BJ (cell line): ENCODE results near the gene KLK15. TPM values are rescaled to one million over a fixed set of nuclear protein-coding genes. Genes with fewer than 3 reads are reported as not detected.

Experiments used
- CTCF ChIA-PET: fragments of 350-600 bp; formaldehyde crosslinking; extraction: SDS; loops from one replicate; lab custom pipeline; 2021; ENCODE audit warnings: antibody characterized with exemption, inconsistent platforms; lab: Yijun Ruan, JAX
- POLR2A ChIA-PET: fragments of 300-600 bp; sonication (Branson Sonifier 250); formaldehyde crosslinking; extraction: SDS; loops from one replicate; lab custom pipeline; 2021; ENCODE audit warnings: antibody characterized with exemption; lab: Charles Lee
- DNase-seq: peaks from one replicate; pipeline ENCODE4 v3.0.0-alpha.2; 2011; ENCODE audit warnings: low read depth
- H3K27me3 ChIP-seq: 2 replicates; pipeline ENCODE4 v1.6.0; 2011; ENCODE audit warnings: low read length; ENCODE audit not compliant: control insufficient read depth, insufficient read depth
- H3K36me3 ChIP-seq: 2 replicates; pipeline ENCODE4 v1.5.1; 2011; ENCODE audit warnings: low read length; ENCODE audit not compliant: control insufficient read depth, insufficient read depth
- H3K4me3 ChIP-seq: 2 replicates; pipeline ENCODE4 v1.5.1; 2011; ENCODE audit warnings: low read depth, mild to moderate bottlenecking, control low read depth, low read length
- CTCF ChIP-seq: IDR thresholded peaks from 2 replicates; pipeline ENCODE4 v1.5.1; 2011; ENCODE audit warnings: low read depth, mild to moderate bottlenecking, control low read depth, inconsistent platforms, low read length, moderate library complexity; ENCODE audit not compliant: insufficient read depth
- polyA plus RNA-seq: library from polyadenylated mRNA; depleted of rRNA; stranded (reverse); fragments of >200 nt; gene quantifications from 2 replicates; pipeline ENCODE4 v1.2.3, GENCODE V29; 2011

KLK15 gene
- polyA plus RNA-seq, 1 experiment = not detected

- POLR2A ChIA-PET = interaction anchor here (0.7 kb wide), 1 partner anchor 59 kb away, joined by 3 read pairs; no protein-coding TSS in a partner anchor
- H3K27me3 ChIP-seq = peaks cover 8% of the 10 kb centered on the region
Observed at GRCh38 chr19:50779504-50780457, 53.6 kb downstream of the KLK15 start.

GRCh38 chr19:50778906-50779430, 54.4 kb downstream of the KLK15 start:
- Histone ChIP-seq H3K4me3 (no peak overlapping the region), H3K36me3 (no peaks in the 10 kb centered on the region), H3K27me3 (peaks cover 8% of the 10 kb centered on the region)
- ChIA-PET CTCF (interaction anchor here (1.2 to 2.4 kb wide), 7 partner anchors 54 to 241 kb away, joined by 4 to 9 read pairs (median 6); no protein-coding TSS in a partner anchor), POLR2A (no interaction called here)
- no peak for TF ChIP-seq CTCF
- no peak for DNase-seq

More at GRCh38 chr19:50779504-50780457, 53.6 kb downstream of the KLK15 start:
- DNase-seq = no peak
- CTCF ChIA-PET = interaction anchor here (0.8 to 2.4 kb wide), 8 partner anchors 55 to 242 kb away, joined by 4 to 10 read pairs (median 5); no protein-coding TSS in a partner anchor
- no peak overlapping the region for H3K4me3 ChIP-seq
- H3K36me3 ChIP-seq = no peaks in the 10 kb centered on the region
- TF ChIP-seq CTCF = no peak

GRCh38 chr19:50777830-50778303, 55.5 kb downstream of the KLK15 start:
- no peak for TF ChIP-seq CTCF
- ChIA-PET CTCF (interaction anchor here (0.6 to 2.4 kb wide), 4 partner anchors 74 to 409 kb away, joined by 4 to 9 read pairs (median 6); no protein-coding TSS in a partner anchor), POLR2A (no interaction called here)
- DNase-seq = no peak
- Histone ChIP-seq H3K36me3 (no peaks in the 10 kb centered on the region), H3K4me3 (no peak overlapping the region), H3K27me3 (peaks cover 8% of the 10 kb centered on the region)

- ChIA-PET POLR2A (no interaction called here), CTCF (interaction anchor here (0.6 to 2.4 kb wide), 5 partner anchors 11 to 409 kb away, joined by 3 to 9 read pairs (median 4); no protein-coding TSS in a partner anchor)
- DNase-seq = no peak
Observed at GRCh38 chr19:50777261-50777660, 56.1 kb downstream of the KLK15 start.

More at GRCh38 chr19:50777261-50777660, 56.1 kb downstream of the KLK15 start:
- no peak overlapping the region for H3K4me3 ChIP-seq
- peaks cover 8% of the 10 kb centered on the region for H3K27me3 ChIP-seq
- H3K36me3 ChIP-seq = no peaks in the 10 kb centered on the region
- no peak for TF ChIP-seq CTCF
